NK-92 treated with Interleukin-12 subunit alpha and Interleukin-12 subunit beta, amount 100 ng/mL, for 24 hours (cell line): ENCODE measurements around the gene DICER1.

Experiments used
- DNase-seq: peaks from one replicate; lab custom pipeline; 2025; lab: John Stamatoyannopoulos, UW

The DICER1 gene

GRCh38 chr14:95122621-95122945 lies 34.7 kb downstream of the DICER1 start:
- no peak for DNase-seq

GRCh38 chr14:95121911-95122620 lies 35.3 kb downstream of the DICER1 start:
- no peak for DNase-seq

- no peak for DNase-seq
These were observed 38.0 kb downstream of the DICER1 start for GRCh38 chr14:95119336-95119735.

- DNase-seq, result no peak
These were observed 39.2 kb downstream of the DICER1 start for GRCh38 chr14:95117937-95118721.

- DNase-seq, result no peak
These were observed 43.9 kb downstream of the DICER1 start for GRCh38 chr14:95113476-95113875.

GRCh38 chr14:95111507-95112164 lies 45.7 kb downstream of the DICER1 start:
- no peak for DNase-seq

- no peak for DNase-seq
These were observed 47.2 kb downstream of the DICER1 start for GRCh38 chr14:95110178-95110577.

GRCh38 chr14:95107711-95108110 lies 49.6 kb downstream of the DICER1 start:
- DNase-seq, result no peak

GRCh38 chr14:95106971-95107370 lies 50.4 kb downstream of the DICER1 start:
- DNase-seq, result no peak

- no peak for DNase-seq
These were observed 52.4 kb downstream of the DICER1 start for GRCh38 chr14:95104911-95105310.

GRCh38 chr14:95102680-95103044 lies 54.7 kb downstream of the DICER1 start:
- no peak for DNase-seq

GRCh38 chr14:95101736-95102679 lies 55.3 kb downstream of the DICER1 start:
- DNase-seq, result no peak

- DNase-seq, result no peak
These were observed 58.2 kb downstream of the DICER1 start for GRCh38 chr14:95098984-95099599.

GRCh38 chr14:95097385-95097784 lies 59.9 kb downstream of the DICER1 start:
- no peak for DNase-seq

- DNase-seq, result no peak
These were observed 60.9 kb downstream of the DICER1 start for GRCh38 chr14:95096476-95096875.

- no peak for DNase-seq
These were observed 61.3 kb downstream of the DICER1 start for GRCh38 chr14:95095996-95096395.

GRCh38 chr14:95092723-95093122 lies 64.6 kb downstream of the DICER1 start:
- DNase-seq, result no peak

GRCh38 chr14:95091581-95091980 lies 65.7 kb downstream of the DICER1 start:
- DNase-seq, result no peak

- no peak for DNase-seq
These were observed 68.7 kb downstream of the DICER1 start for GRCh38 chr14:95088665-95089064.

GRCh38 chr14:95087619-95088018 lies 69.7 kb downstream of the DICER1 start:
- DNase-seq, result no peak

GRCh38 chr14:95085321-95085720 lies 72.0 kb downstream of the DICER1 start:
- no peak for DNase-seq

- no peak for DNase-seq
These were observed 78.5 kb downstream of the DICER1 start for GRCh38 chr14:95078867-95079266.
